GM18520 (cell line): ENCODE data around the gene FAM83E.
"Not testable (repeated sequence)": the region's sequence is repeated elsewhere in the genome, so short reads cannot be mapped to it uniquely, and the experiment has no call there.

Experiments
- ATAC-seq: cut with Tn5 transposase; IDR thresholded peaks from one replicate; pipeline ENCODE4 v1.9.1; 2021; ENCODE audit not compliant: unreplicated experiment

Gene FAM83E

GRCh38 chr19:48641850-48642249 is 27.0 kb upstream of the FAM83E start:
- ATAC-seq, result no peak

- ATAC-seq, result no peak
Measured at GRCh38 chr19:48639483-48640375, 24.9 kb upstream of the FAM83E start.

DNA sequence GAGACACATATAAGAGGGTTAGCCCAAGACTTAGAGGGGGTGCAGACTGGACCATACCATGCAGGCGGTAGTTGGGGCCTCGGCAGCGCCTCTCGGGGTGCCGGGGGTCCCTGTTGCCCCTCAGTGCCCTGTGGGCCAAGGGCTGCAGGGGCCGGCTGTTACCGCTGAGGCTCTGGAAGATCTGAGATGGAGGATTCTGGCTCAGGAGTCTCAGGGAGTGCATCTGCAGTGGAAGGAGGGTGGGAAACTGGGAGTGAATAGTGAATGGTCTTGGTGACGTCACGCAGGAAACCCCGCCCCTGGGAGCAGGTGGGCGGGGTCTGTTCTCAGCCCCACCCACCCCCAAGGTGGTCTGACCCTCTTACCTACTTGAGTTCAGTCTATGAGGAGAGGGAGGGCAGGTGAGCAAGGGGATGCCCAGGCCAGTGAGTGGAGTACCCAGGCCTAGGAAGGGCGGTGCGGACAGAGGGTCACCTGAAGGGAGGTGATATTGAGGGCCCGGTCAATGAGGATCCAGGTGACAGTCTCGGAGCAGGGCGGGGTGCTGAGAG is 24.0 kb upstream of the FAM83E start:
- no peak for ATAC-seq

GRCh38 chr19:48637948-48638830 is 23.3 kb upstream of the FAM83E start:
- peak; percentile 8 for ATAC-seq

- ATAC-seq, result peak; percentile 75
Measured at GRCh38 chr19:48637449-48637947, 22.6 kb upstream of the FAM83E start.

DNA sequence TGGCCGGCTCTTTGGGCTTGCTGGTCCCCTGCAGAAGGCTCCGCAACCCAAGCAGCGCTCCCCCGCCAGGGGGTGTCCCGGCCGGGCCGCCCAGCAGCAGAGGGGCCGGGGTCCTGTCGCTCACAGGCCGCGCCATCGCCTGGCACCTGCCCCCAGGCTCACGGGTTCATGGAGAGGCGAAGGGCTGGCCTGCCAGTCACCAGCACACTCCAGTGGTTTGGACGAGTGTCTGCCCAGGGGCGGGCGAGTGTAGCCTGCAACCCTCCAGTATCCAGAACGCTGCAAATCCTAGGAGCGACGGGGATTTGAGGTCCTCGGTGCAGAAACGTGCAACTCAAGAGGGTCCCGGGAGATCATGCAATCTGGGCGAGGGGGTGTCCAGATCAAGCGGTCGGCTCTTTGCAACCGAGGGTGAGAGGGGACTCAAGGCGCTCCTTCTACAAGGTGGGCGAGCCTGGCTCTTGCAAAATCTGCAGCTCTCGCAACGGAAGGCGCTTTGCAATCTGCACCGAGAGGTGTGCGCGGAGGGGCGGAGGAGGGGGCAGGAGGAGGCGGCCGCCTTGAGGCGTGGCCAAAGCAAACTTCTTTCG is 22.1 kb upstream of the FAM83E start, which contains the start of gene DBP:
DBP (minus strand) TSS at position 521 of the 590 bp plus-strand sequence; CDS start at position 136, 385 bp downstream.
- ATAC-seq, result no peak

DNA sequence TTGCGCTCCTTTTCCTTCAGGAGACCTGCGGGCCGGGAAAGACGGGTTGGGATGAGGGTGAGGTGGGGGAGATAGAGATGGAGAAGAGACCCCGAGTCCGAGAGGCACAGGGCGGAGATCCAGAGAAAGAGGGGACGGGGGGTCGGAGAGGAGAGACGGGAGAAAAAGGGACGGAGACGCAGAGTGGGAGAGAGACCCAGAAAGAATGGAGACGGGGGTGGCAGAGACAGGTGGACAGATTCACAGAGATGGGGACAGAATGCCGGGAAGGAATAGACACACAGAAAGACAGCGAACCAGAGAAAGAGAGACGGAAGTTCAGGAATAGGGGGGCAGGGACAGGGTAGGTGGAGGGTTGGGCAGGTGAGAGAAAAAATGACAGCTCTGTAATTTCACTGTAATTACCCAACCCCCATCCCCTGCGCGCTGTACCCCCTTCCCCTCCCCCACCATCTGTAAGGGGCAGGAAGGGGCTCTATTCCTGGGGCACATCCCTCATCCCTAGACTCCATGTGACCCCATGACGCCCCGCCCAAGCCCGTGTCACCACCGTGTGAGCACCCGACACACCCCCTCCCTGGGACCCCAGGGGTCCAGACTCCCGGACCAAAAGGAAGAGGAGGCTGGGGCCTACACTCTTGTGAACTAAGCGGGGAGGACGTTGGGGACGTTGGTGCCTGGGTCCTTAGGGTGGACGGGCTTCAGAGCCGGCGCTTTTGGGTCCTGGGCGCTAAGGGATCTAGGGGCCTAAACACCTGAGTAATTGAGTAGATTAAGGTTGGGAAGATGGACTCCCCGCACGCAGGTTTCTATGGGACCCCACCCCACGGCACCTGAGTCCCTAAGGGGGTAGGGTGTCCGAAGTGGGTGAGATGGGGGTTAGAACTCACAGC is 21.3 kb upstream of the FAM83E start:
- no peak for ATAC-seq

DNA sequence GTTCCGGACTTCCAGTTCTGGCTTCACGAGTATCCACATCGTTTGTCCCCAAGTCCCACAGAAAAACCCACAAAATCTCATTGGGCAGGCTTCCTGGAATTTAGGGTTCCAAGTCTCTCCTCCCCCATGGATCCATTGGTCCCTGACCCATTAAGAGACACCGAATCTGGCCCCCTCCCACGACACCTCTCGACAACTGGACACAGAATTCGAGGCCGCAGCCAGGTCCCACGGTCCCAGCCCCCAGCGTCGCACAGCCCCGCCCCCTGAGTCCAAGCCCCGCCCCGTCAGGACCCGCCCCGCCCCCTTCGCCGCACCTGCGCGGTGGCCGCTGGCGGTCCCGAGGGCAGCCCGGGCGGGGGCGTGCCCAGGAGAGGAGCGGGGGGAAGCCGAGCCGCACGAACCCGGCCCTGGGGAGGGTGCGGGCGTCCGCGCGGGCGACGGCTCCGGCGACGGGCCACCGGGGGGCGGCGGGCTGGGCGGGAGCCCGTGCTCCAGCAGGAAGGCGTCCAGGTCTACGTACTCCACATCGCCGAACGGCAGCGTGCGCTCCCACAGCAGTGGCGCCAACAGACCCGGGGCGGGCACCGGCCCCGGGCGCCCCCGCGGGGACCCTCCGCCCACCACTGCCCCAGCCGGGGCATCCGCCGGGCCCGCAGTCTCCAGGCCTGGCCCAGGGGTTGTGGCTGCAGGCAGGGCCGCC is 20.5 kb upstream of the FAM83E start:
- ATAC-seq, result no peak

GRCh38 chr19:48634424-48635262 is 19.8 kb upstream of the FAM83E start:
- ATAC-seq, result peak; percentile 24

DNA sequence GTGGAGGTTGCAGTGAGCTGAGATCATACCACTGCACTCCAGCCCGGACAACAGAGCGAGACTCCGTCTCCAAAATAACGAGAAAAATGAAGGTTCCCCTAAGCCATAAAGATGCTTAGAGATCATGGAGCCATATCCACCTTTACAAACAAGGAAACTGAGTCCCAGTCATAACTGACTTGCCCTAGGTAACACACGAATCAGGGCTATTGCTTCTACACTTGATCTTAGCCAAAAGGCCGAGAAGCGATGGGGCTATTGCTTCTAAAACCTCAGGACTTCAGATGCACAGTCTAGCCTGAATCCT is 19.1 kb upstream of the FAM83E start:
- ATAC-seq, result no peak

DNA sequence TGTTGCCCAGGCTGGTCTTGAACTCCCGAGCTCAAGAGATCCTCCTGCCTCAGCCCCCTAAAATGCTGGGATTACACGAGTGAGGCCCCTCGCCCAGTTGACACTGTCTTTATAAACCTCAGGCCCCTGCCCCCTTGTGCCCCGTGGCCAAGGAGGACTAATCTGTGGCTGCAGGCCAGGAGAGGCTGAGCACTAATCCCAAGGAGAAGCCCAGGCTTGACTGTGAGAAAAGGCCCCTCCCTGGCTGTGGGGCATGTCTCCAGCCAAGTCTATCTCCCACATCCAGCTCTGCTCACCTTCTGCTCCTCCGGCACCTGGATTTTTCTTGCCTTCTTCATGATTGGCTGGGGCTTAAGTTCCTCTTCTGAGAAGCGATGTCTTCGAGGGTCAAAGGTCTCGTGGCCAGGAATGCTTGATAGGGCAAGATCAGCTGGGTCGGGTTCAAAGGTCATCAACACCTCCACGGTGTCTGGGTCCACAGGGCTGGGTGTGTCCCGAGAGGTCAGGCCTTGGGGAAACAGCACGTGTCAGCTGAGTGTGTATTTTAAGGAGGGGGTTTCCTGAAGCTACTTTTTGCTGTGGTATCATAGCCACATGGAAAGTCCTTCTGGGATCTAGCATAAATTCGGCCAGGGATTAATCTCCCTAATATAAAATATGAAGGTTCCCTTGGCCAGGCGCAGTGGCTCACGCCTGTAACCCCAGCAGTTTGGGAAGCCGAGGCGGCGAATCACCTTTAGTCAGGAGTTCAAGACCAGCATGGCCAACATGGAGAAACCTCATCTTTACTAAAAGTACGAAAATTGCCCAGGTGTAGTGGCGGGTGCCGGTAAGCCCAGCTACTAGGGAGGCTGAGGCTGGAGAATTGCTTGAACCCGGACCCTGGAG is 18.5 kb upstream of the FAM83E start:
- ATAC-seq, result no peak

DNA sequence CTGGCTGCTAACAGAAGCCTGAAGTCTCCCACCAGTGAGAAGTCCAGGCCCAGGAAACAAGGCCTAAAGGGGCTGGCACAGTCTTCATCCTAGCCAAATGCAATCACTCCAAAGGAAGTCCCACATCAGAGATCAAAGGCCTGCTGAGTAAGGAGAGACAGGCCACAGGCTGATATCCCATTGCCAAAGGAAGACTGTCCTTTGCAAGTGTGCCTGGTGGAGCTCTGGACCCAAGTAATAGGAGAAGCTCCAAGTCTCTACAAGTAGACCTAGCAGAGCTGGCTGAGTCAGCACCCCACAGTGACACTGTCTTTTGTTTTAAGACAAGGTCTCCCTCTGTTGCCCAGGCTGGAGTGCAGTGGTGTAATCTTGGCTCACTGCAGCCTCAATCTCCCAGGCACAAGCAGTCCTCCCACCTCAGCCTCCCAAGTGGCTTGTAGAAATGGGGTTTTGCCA is 17.8 kb upstream of the FAM83E start:
- no peak for ATAC-seq

DNA sequence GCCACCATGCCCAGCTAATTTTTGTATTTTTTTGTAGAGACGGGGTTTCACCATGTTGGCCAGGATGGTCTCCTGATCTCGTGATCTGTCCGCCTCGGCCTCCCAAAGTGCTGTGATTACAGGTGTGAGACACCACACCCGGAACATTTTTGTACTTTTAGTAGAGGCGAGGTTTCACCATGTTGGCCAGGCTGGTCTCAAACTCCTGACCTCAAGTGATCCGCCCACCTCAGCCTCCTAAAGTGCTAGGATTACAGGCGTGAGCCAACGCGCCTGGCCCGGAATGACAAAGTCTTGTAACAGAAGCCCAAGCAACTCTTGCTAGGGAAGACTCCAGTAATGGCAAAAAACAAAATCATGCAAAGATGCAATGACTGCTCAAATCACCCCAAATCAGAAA is 17.4 kb upstream of the FAM83E start:
- not testable (repeated sequence) for ATAC-seq

DNA sequence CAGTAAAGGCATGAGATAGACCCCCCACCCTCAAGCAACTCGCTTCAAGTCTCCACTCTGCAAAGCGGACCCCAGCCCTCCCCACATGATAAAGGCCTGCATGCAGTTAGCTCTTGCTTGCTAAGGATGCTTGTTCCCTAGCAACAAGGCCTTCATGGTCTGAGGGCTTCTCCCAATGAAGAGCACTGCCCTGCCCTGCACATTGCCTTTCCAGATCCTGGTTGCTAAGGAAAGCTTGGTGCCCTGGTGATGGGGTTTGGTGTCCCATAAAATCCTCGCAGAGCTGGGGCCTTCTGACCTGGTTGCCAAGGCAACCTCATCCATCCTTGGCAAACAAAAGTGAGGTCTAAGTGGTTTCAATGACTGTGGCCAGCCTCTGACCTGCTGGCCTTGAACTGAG is 16.3 kb upstream of the FAM83E start:
- no peak for ATAC-seq

DNA sequence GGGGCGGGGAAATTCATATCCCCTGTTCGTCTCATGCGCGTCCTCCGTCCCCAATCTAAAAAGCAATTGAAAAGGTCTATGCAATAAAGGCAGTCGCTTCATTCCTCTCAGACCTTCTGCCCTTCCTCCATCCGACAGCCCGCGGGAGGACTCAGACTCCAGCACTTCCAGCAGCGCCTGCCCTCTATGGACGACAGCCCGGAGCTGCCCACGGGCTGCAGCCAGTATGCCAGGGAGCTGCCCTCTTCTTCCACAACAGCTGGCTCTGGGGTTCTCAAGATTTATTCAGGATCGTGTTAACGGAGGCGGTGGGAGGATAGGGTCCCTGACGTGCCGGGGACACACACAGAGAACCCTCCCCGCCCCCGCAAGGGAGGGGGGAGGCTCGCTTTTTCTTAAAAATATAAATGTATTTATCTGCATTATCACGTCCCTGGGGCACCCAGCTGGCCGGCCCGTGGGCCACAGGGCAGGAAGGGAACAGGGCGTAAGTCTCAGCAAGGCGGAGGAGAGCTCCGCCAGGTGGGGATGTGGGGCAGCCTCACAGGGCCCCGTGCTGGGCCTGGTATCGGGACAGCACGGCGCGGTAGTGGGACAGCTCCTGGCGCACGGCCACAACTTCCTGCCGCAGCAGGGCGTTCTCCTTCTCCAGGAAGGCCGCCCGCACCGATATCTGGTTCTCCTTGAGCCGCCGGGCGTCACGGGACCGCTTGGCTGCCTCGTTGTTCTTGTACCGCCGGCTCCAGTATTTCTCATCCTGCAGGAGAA is 15.6 kb upstream of the FAM83E start:
- no peak for ATAC-seq

- ATAC-seq, result no peak
Measured at GRCh38 chr19:48629599-48630295, 14.9 kb upstream of the FAM83E start.
